MM.1S (cell line): ENCODE measurements around the gene ATG16L2.

ENCODE experiments used
- DNase-seq: peaks from one replicate; pipeline ENCODE4 v3.0.0-alpha.2; 2015
- H2AFZ ChIP-seq: fragments of 300-600 bp; sonication (generic); 2 replicates; pipeline ENCODE4 v1.6.0; 2016; ENCODE audit warnings: antibody characterized with exemption, low read length
- H3F3A ChIP-seq: fragments of 300-600 bp; sonication (generic); 2 replicates; pipeline ENCODE4 v1.6.1; 2016; ENCODE audit warnings: mild to moderate bottlenecking, antibody characterized with exemption, low read length, moderate library complexity, mixed read lengths; ENCODE audit not compliant: insufficient read depth
- H3K27ac ChIP-seq: fragments of 300-600 bp; sonication (generic); 2 replicates; pipeline ENCODE4 v1.5.1; 2016; ENCODE audit warnings: mild to moderate bottlenecking, low read length
- H3K27me3 ChIP-seq: fragments of 300-600 bp; sonication (generic); replicated peaks from 2 replicates; pipeline ENCODE4 v1.6.0; 2016; ENCODE audit warnings: low read length; ENCODE audit not compliant: insufficient read depth
- H3K36me3 ChIP-seq: fragments of 300-600 bp; sonication (generic); replicated peaks from 2 replicates; pipeline ENCODE4 v1.6.1; 2016; ENCODE audit warnings: mild to moderate bottlenecking, low read length, mixed read lengths; ENCODE audit not compliant: insufficient read depth
- H3K4me1 ChIP-seq: fragments of 300-600 bp; sonication (generic); 2 replicates; pipeline ENCODE4 v1.6.1; 2016; ENCODE audit warnings: low read length, mixed read lengths
- H3K4me2 ChIP-seq: fragments of 300-600 bp; sonication (generic); 2 replicates; pipeline ENCODE4 v1.6.0; 2016; ENCODE audit warnings: low read depth, low read length
- H3K4me3 ChIP-seq: fragments of 300-600 bp; sonication (generic); 2 replicates; pipeline ENCODE4 v1.5.1; 2016; ENCODE audit warnings: low read length, mixed read lengths
- H3K79me2 ChIP-seq: fragments of 300-600 bp; sonication (generic); 2 replicates; pipeline ENCODE4 v1.6.1; 2016; ENCODE audit warnings: mixed run types, low read length, mixed read lengths
- H3K9ac ChIP-seq: fragments of 300-600 bp; sonication (generic); 2 replicates; pipeline ENCODE4 v1.6.1; 2016; ENCODE audit warnings: low read length, mixed read lengths
- H3K9me2 ChIP-seq: fragments of 300-600 bp; sonication (generic); replicated peaks from 2 replicates; pipeline ENCODE4 v1.6.1; 2016; ENCODE audit warnings: mild to moderate bottlenecking, low read length, mixed read lengths; ENCODE audit not compliant: insufficient read depth
- H3K9me3 ChIP-seq: fragments of 300-600 bp; sonication (generic); replicated peaks from 2 replicates; pipeline ENCODE4 v1.6.1; 2016; ENCODE audit warnings: mild to moderate bottlenecking, low read length, mixed read lengths; ENCODE audit not compliant: insufficient read depth
- H4K20me1 ChIP-seq: fragments of 300-600 bp; sonication (generic); 2 replicates; pipeline ENCODE4 v1.6.1; 2016; ENCODE audit warnings: mild to moderate bottlenecking, low read length, moderate library complexity, mixed read lengths; ENCODE audit not compliant: insufficient read depth
- CTCF ChIP-seq: fragments of 300-600 bp; sonication (generic); IDR thresholded peaks from 2 replicates; pipeline ENCODE4 v1.5.1; 2016; ENCODE audit warnings: antibody characterized with exemption, low read length, mixed read lengths
- EZH2 ChIP-seq: fragments of 300-600 bp; sonication (generic); optimal IDR thresholded peaks from 2 replicates; pipeline ENCODE3; 2017; ENCODE audit warnings: low read depth, mild to moderate bottlenecking, antibody characterized with exemption, low read length, mixed read lengths
- EZH2phosphoT487 ChIP-seq: fragments of 300-600 bp; sonication (generic); IDR thresholded peaks from 2 replicates; pipeline ENCODE4 v1.6.1; 2018; ENCODE audit warnings: antibody characterized with exemption, low read length

ATG16L2 gene

GRCh38 chr11:72793425-72794367, 20.5 kb upstream of the ATG16L2 start, which contains the start of gene STARD10:
Gene STARD10 (minus strand): TSS chr11:72794047. CDS start chr11:72781181, 12,866 bp downstream.
- H2AFZ ChIP-seq: peak within 1 kb of the TSS; percentile 90
- peaks cover 13% of the 10 kb centered on the region for H3K4me1 ChIP-seq
- no peaks in the 10 kb centered on the region for H3K27me3 ChIP-seq
- peak within 1 kb of the TSS; percentile 72; the same call in 1 of the 2 replicates for H3K27ac ChIP-seq
- H3K36me3 ChIP-seq: no peaks in the 10 kb centered on the region
- TF ChIP-seq CTCF (peak; percentile 96), EZH2phosphoT487 (no peak)
- H3F3A ChIP-seq: 0 out of 2 replicates have a peak, but pooled peaks cover 4% of the 10 kb centered on the region
- H3K9me3 ChIP-seq: no peaks in the 10 kb centered on the region
- no peaks in the 10 kb centered on the region for H4K20me1 ChIP-seq
- no peaks in the 10 kb centered on the region for H3K79me2 ChIP-seq
- H3K4me2 ChIP-seq: peak within 1 kb of the TSS; percentile 80
- no peaks in the 10 kb centered on the region for H3K9me2 ChIP-seq
- H3K4me3 ChIP-seq: peak within 1 kb of the TSS; percentile 70
- peak within 1 kb of the TSS; percentile 79 for H3K9ac ChIP-seq
- DNase-seq: peak; percentile 97

- no peaks in the 10 kb centered on the region for H3K36me3 ChIP-seq
- H3K4me1 ChIP-seq: peaks cover 6% of the 10 kb centered on the region
- 0 out of 2 replicates have a peak, but pooled peaks cover 4% of the 10 kb centered on the region for H3F3A ChIP-seq
- H3K4me2 ChIP-seq: no peak overlapping the region
- no peak overlapping the region for H3K4me3 ChIP-seq
- DNase-seq: no peak
- no peaks in the 10 kb centered on the region for H3K79me2 ChIP-seq
- H4K20me1 ChIP-seq: no peaks in the 10 kb centered on the region
- TF ChIP-seq EZH2: no peak
- TF ChIP-seq CTCF: no peak
- no peak for TF ChIP-seq EZH2phosphoT487
- H3K9ac ChIP-seq: no peak overlapping the region
- no peaks in the 10 kb centered on the region for H3K9me2 ChIP-seq
- H3K27ac ChIP-seq: no peak overlapping the region
- no peaks in the 10 kb centered on the region for H3K9me3 ChIP-seq
- no peaks in the 10 kb centered on the region for H3K27me3 ChIP-seq
- no peak overlapping the region for H2AFZ ChIP-seq
Measured at GRCh38 chr11:72798361-72798760, 15.8 kb upstream of the ATG16L2 start.

GRCh38 chr11:72799441-72799840, 14.8 kb upstream of the ATG16L2 start:
- H3K36me3 ChIP-seq: no peaks in the 10 kb centered on the region
- H3K27ac ChIP-seq: no peak overlapping the region
- no peak for TF ChIP-seq EZH2
- TF ChIP-seq EZH2phosphoT487: no peak
- TF ChIP-seq CTCF: no peak
- no peak for DNase-seq
- H3K79me2 ChIP-seq: no peaks in the 10 kb centered on the region
- no peak overlapping the region for H3K9ac ChIP-seq
- no peaks in the 10 kb centered on the region for H3K9me2 ChIP-seq
- peaks cover 3% of the 10 kb centered on the region; the same call in 1 of the 2 replicates for H3F3A ChIP-seq
- peaks cover 4% of the 10 kb centered on the region; the same call in 1 of the 2 replicates for H3K4me1 ChIP-seq
- no peaks in the 10 kb centered on the region for H3K9me3 ChIP-seq
- no peak overlapping the region for H3K4me3 ChIP-seq
- no peak overlapping the region for H3K4me2 ChIP-seq
- no peaks in the 10 kb centered on the region for H4K20me1 ChIP-seq
- H2AFZ ChIP-seq: no peak overlapping the region
- no peaks in the 10 kb centered on the region for H3K27me3 ChIP-seq
